Measurements from ENCODE around the gene ADAMTS13.

Gene ADAMTS13

DNA sequence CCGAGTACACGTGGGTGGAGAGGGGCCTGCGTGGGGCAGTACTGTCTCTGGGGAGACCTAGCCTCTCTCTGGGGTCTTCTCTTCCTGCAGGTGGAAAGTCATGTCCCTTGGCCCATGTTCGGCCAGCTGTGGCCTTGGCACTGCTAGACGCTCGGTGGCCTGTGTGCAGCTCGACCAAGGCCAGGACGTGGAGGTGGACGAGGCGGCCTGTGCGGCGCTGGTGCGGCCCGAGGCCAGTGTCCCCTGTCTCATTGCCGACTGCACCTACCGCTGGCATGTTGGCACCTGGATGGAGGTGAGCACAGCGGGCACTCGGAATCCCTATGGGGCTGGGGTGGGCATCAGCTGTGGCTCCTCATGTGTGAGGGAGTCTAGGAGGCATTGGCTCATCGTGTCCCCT is 32.2 kb downstream of the ADAMTS13 start:
- DNase-seq (ENCODE audit: low spot score) = no peak

GRCh38 chr9:133454943-133455673 is 32.9 kb downstream of the ADAMTS13 start:
- H3K4me3 ChIP-seq = no peak overlapping the region
- DNase-seq (ENCODE audit: low spot score) = no peak
- H3K27ac ChIP-seq = no peak overlapping the region
- TF ChIP-seq CTCF (IDR thresholded peaks at IDR 0.05) = no peak

More for the DNA sequence above, 32.2 kb downstream of the ADAMTS13 start:
- no peak overlapping the region for H3K4me3 ChIP-seq
- H3K27ac ChIP-seq = no peak overlapping the region
- no peak for TF ChIP-seq CTCF (IDR thresholded peaks at IDR 0.05)

- no peak for TF ChIP-seq CTCF (IDR thresholded peaks at IDR 0.05)
- H3K27ac ChIP-seq = no peak overlapping the region
- no peak overlapping the region for H3K4me3 ChIP-seq
- DNase-seq (ENCODE audit: low spot score) = no peak
These were observed 33.8 kb downstream of the ADAMTS13 start for GRCh38 chr9:133455936-133456335.

DNA sequence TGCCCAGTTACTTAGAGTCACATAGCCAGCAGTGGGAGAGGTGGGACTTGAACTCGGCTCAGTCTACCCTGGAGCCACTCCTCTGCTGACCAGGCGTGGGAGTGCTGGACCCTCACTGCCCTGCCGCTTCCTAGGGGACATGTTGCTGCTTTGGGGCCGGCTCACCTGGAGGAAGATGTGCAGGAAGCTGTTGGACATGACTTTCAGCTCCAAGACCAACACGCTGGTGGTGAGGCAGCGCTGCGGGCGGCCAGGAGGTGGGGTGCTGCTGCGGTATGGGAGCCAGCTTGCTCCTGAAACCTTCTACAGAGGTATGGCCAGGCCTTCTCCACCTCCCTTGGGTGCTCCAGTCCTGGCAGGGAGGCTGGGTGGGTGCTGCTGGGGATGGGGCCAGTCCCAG is 34.2 kb downstream of the ADAMTS13 start:
- no peak for TF ChIP-seq CTCF (IDR thresholded peaks at IDR 0.05)
- DNase-seq (ENCODE audit: low spot score) = no peak
- H3K4me3 ChIP-seq = no peak overlapping the region
- H3K27ac ChIP-seq = no peak overlapping the region

DNA sequence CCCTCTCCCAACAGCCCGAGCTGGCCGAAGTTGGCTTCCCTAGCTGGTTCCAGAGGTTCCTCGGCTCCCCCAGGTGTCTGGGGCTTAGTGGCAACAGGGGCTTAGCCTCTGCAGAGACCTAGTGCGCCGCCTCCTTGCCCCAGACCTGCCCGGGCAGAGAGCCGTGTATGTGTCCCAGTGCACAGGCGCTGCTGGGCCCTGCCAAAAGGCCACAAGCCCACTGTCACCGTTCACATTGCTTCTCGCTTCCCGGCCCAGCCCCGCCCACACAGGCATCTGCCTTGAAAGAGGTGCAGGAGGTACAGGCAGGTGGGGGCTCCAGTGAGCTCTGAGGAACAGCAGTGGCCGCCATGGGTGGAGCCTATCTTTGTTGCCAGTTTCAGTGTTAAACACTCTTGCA is 35.1 kb downstream of the ADAMTS13 start:
- H3K27ac ChIP-seq = no peak overlapping the region
- TF ChIP-seq CTCF (IDR thresholded peaks at IDR 0.05) = no peak
- no peak overlapping the region for H3K4me3 ChIP-seq
- DNase-seq (ENCODE audit: low spot score) = no peak

DNA sequence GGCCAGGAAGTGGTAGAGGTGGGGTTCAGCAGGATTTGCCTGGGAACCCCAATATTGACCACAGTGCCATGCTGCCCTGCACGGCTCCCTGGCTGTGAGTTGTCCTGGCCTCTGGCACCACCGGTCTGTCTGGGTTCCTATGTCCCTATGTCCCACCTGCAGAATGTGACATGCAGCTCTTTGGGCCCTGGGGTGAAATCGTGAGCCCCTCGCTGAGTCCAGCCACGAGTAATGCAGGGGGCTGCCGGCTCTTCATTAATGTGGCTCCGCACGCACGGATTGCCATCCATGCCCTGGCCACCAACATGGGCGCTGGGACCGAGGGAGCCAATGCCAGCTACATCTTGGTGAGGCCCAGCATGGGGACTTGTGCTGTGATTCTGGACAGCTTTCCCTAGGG is 35.6 kb downstream of the ADAMTS13 start:
- no peak for DNase-seq (ENCODE audit: low spot score)
- Histone ChIP-seq H3K4me3 (no peak overlapping the region), H3K27ac (no peak overlapping the region)
- TF ChIP-seq CTCF (IDR thresholded peaks at IDR 0.05) = no peak

DNA sequence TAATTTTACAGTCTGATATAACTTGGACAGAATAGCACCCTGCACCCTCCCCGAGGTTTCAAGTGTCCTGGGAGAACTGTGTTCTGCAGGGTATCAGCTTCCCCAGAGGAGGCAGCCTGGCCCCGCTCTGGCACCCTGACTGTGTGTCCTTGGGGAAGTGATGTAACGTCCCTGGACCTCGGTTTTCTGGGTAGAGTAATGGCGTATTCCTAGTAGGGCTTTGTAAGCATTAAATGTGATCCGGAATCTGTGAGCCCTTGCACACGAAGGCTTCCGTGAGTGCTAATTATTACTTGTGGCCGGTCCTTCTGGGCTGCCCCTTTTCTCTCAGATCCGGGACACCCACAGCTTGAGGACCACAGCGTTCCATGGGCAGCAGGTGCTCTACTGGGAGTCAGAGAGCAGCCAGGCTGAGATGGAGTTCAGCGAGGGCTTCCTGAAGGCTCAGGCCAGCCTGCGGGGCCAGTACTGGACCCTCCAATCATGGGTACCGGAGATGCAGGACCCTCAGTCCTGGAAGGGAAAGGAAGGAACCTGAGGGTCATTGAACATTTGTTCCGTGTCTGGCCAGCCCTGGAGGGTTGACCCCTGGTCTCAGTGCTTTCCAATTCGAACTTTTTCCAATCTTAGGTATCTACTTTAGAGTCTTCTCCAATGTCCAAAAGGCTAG is 36.6 kb downstream of the ADAMTS13 start:
- Histone ChIP-seq H3K4me3 (peak overlapping the region; percentile 94), H3K27ac (peak overlapping the region; percentile 96 to 98)
- no peak for DNase-seq (ENCODE audit: low spot score)
- TF ChIP-seq CTCF (IDR thresholded peaks at IDR 0.05) = no peak

Data from coronary artery (tissue), 2 donors.